Measurements from ENCODE around the gene TSEN34. TPM values are rescaled to one million over a fixed set of nuclear protein-coding genes. Genes with fewer than 3 reads are reported as not detected.
"Not testable (repeated sequence)": the region's sequence is repeated elsewhere in the genome, so short reads cannot be mapped to it uniquely, and the experiment has no call there.

TSEN34 gene
- total RNA-seq, 6 donors from 2014 or later = 43.2 to 78.4 (median 49.7) TPM

- Histone ChIP-seq H3K27me3 (no peaks in the 10 kb centered on the region), H3K4me3 (peak overlapping the region in 2 of 4 donors; percentile 9 to 86), H3K4me1 (peaks cover 64 to 78% (median 75%) of the 10 kb centered on the region in 4 donors), H3K27ac (peak overlapping the region; percentile 89 to 96 (median 95)), H3K36me3 (peaks cover 3 to 69% (median 61%) of the 10 kb centered on the region in 4 donors), H3K9me3 (no peaks in the 10 kb centered on the region)
- TF ChIP-seq CTCF (IDR thresholded peaks at IDR 0.05) (no peak), POLR2AphosphoS5 (IDR thresholded peaks at IDR 0.05) (no peak), POLR2A (IDR thresholded peaks at IDR 0.05) (no peak), EP300 (IDR thresholded peaks at IDR 0.05) (no peak)
- 49 to 70% methylated on average over 8 to 9 of the region's 9 CpGs for WGBS, 2 donors
- DNase-seq (no peak), ATAC-seq (ENCODE audit: low FRiP score in 2 of 2) (no peak)
Observed at GRCh38 chr19:54203151-54203611, 12.1 kb downstream of the TSEN34 start.

- 68 to 76% methylated on average over 4 of the region's 4 CpGs for WGBS, 2 donors
- peak overlapping the region; percentile 89 to 96 (median 95) for H3K27ac ChIP-seq
- ATAC-seq (ENCODE audit: low FRiP score in 2 of 2) (no peak), DNase-seq (no peak)
- no peaks in the 10 kb centered on the region for H3K9me3 ChIP-seq
- H3K4me1 ChIP-seq = peaks cover 78 to 91% (median 89%) of the 10 kb centered on the region in 4 donors
- no peaks in the 10 kb centered on the region for H3K27me3 ChIP-seq
- peaks cover 3 to 75% (median 61%) of the 10 kb centered on the region in 4 donors for H3K36me3 ChIP-seq
- peak overlapping the region in 1 of 4 donors; percentile 86 for H3K4me3 ChIP-seq
- TF ChIP-seq CTCF (IDR thresholded peaks at IDR 0.05) (no peak), EP300 (IDR thresholded peaks at IDR 0.05) (no peak), POLR2AphosphoS5 (IDR thresholded peaks at IDR 0.05) (no peak), POLR2A (IDR thresholded peaks at IDR 0.05) (no peak)
Observed at GRCh38 chr19:54204767-54205468, 13.8 kb downstream of the TSEN34 start.

- H3K4me3 ChIP-seq = peak overlapping the region in 1 of 4 donors; percentile 86
- 83 to 93% methylated on average over 16 to 24 of the region's 27 CpGs for WGBS, 2 donors
- peaks cover 3 to 75% (median 61%) of the 10 kb centered on the region in 4 donors for H3K36me3 ChIP-seq
- no peaks in the 10 kb centered on the region for H3K27me3 ChIP-seq
- peak overlapping the region; percentile 89 to 96 (median 95) for H3K27ac ChIP-seq
- TF ChIP-seq CTCF (IDR thresholded peaks at IDR 0.05) (no peak), POLR2AphosphoS5 (IDR thresholded peaks at IDR 0.05) (peak in 1 of 2 donors; percentile 16), EP300 (IDR thresholded peaks at IDR 0.05) (no peak), POLR2A (IDR thresholded peaks at IDR 0.05) (peak in 1 of 4 donors; percentile 30)
- ATAC-seq (ENCODE audit: low FRiP score in 2 of 2) = no peak
- H3K9me3 ChIP-seq = no peaks in the 10 kb centered on the region
- peaks cover 84 to 99% (median 98%) of the 10 kb centered on the region in 4 donors for H3K4me1 ChIP-seq
- DNase-seq = peak in 1 of 2 donors; percentile 83
Observed at GRCh38 chr19:54206030-54206830, 15.1 kb downstream of the TSEN34 start.

- peaks cover 80 to 97% (median 95%) of the 10 kb centered on the region in 4 donors for H3K4me1 ChIP-seq
- no peaks in the 10 kb centered on the region for H3K9me3 ChIP-seq
- H3K27ac ChIP-seq = peak overlapping the region; percentile 89 to 96 (median 95)
- 67 to 81% methylated on average over 9 to 13 of the region's 13 CpGs for WGBS, 2 donors
- peak overlapping the region in 2 of 4 donors; percentile 2 to 86 for H3K4me3 ChIP-seq
- TF ChIP-seq CTCF (IDR thresholded peaks at IDR 0.05) (no peak), EP300 (IDR thresholded peaks at IDR 0.05) (no peak), POLR2AphosphoS5 (IDR thresholded peaks at IDR 0.05) (no peak), POLR2A (IDR thresholded peaks at IDR 0.05) (no peak)
- ATAC-seq (ENCODE audit: low FRiP score in 2 of 2) (no peak), DNase-seq (no peak)
- H3K36me3 ChIP-seq = peaks cover 3 to 70% (median 58%) of the 10 kb centered on the region in 4 donors
- no peaks in the 10 kb centered on the region for H3K27me3 ChIP-seq
Observed at GRCh38 chr19:54206831-54207177, 15.7 kb downstream of the TSEN34 start.

GRCh38 chr19:54207193-54207592 is 16.1 kb downstream of the TSEN34 start:
- peaks cover 3 to 66% (median 54%) of the 10 kb centered on the region in 4 donors for H3K36me3 ChIP-seq
- H3K4me3 ChIP-seq = peak overlapping the region in 2 of 4 donors; percentile 2 to 86
- peaks cover 76 to 93% (median 91%) of the 10 kb centered on the region in 4 donors for H3K4me1 ChIP-seq
- 72 to 73% methylated on average over 22 to 23 of the region's 23 CpGs for WGBS, 2 donors
- peak overlapping the region; percentile 89 to 96 (median 95) for H3K27ac ChIP-seq
- H3K9me3 ChIP-seq; ATAC-seq (ENCODE audit: low FRiP score in 2 of 2); H3K27me3 ChIP-seq: not testable (repeated sequence)
- DNase-seq = peak in 1 of 2 donors; percentile 85

All from upper lobe of left lung (tissue), 6 donors.